Kidney (tissue), 14 donors: Measurements from ENCODE around the gene TPM1. TPM values are rescaled to one million over a fixed set of nuclear protein-coding genes. Genes with fewer than 3 reads are reported as not detected.

Experiments used
- DNase-seq, 5 donors: peaks; one replicate each; pipeline ENCODE4 v3.0.0-alpha.2; 2013 to 2020
- FAIRE-seq: peaks from 2 replicates; lab custom pipeline; 2012; peaks lifted over from hg19 to GRCh38; lab: Jason Lieb, UNC
- H3K27ac ChIP-seq, 2 donors: one replicate each; pipeline ENCODE4 v1.7.0; 2013; ENCODE audit warnings: low read depth in 2 of 2, low read length in 2 of 2, inconsistent platforms in 1 of 2
- H3K27me3 ChIP-seq: one replicate; pipeline ENCODE4 v1.7.1; 2013; ENCODE audit warnings: low read length, inconsistent platforms; ENCODE audit not compliant: control insufficient read depth, insufficient read depth
- H3K36me3 ChIP-seq, 3 donors: one replicate each; pipeline versions ENCODE4 v1.7.0 to v1.7.1; 2013; ENCODE audit warnings: low read length in 3 of 3, control low read depth in 1 of 3, inconsistent platforms in 1 of 3; ENCODE audit not compliant: insufficient read depth in 3 of 3, control insufficient read depth in 2 of 3
- H3K4me1 ChIP-seq, 3 donors: one replicate each; pipeline versions ENCODE4 v1.7.0 to v1.7.1; 2013; ENCODE audit warnings: low read length in 3 of 3, inconsistent platforms in 1 of 3, low read depth in 1 of 3; ENCODE audit not compliant: control insufficient read depth in 2 of 3, insufficient read depth in 2 of 3
- H3K4me3 ChIP-seq, 3 donors: one replicate each; pipeline versions ENCODE4 v1.7.0 to v1.8.1; 2013; ENCODE audit warnings: low read length in 3 of 3, control low read depth in 1 of 3, inconsistent platforms in 1 of 3
- H3K9ac ChIP-seq, 3 donors: one replicate each; pipeline versions ENCODE4 v1.7.0 to v1.7.1; 2013; ENCODE audit warnings: low read length in 3 of 3, control low read depth in 1 of 3, inconsistent platforms in 1 of 3
- H3K9me3 ChIP-seq, 3 donors: one replicate each; pipeline versions ENCODE4 v1.7.0 to v1.7.1; 2013; ENCODE audit warnings: low read length in 3 of 3, control low read depth in 1 of 3, inconsistent platforms in 1 of 3; ENCODE audit not compliant: control insufficient read depth in 2 of 3, insufficient read depth in 1 of 3
- intact Hi-C: fragments of 100-400 bp; cut with DNase I; formaldehyde crosslinking; loops from one replicate; pipeline ENCODE4 v1.11.1; 2022
- polyA plus RNA-seq: library from polyadenylated mRNA; stranded (reverse); fragments of 350-450 nt; fragmentation: Illumina TruSeq; extraction: RNeasy Lipid Tissue Mini Kit (QIAGEN cat#74804); gene quantifications from one replicate; pipeline ENCODE4 v1.2.3, GENCODE V29; 2014; ENCODE audit warnings: low read depth, low replicate concordance; ENCODE audit not compliant: insufficient read depth
- total RNA-seq: library from RNA; stranded (reverse); fragmentation: NEBNext Ultra II Directional; extraction: Animal tissue kit (Norgen Biotek cat#: 25700); gene quantifications from one replicate; pipeline ENCODE4 v1.2.1, GENCODE V29; 2021
- TF ChIP-seq, protein P1 (sequence below): IDR thresholded peaks from 3 replicates; pipeline ENCODE4 v1.5.1; 2012; ENCODE audit warnings: mild to moderate bottlenecking, moderate library complexity, borderline replicate concordance; ENCODE audit not compliant: insufficient read depth; ENCODE audit errors: extremely low read depth
- donor health status: control.
- donor health status: control.
- donor health status: control.
- donor health status: control.
- donor health status: control.
- donor health status: DM: yes; HTN: yes; CAD: no.
- donor health status: Normal renal cell carcinoma (clear cell type).

The TPM1 gene
- total and polyA plus RNA-seq, 2 donors from 2014 or later: 252 to 473 TPM

DNA sequence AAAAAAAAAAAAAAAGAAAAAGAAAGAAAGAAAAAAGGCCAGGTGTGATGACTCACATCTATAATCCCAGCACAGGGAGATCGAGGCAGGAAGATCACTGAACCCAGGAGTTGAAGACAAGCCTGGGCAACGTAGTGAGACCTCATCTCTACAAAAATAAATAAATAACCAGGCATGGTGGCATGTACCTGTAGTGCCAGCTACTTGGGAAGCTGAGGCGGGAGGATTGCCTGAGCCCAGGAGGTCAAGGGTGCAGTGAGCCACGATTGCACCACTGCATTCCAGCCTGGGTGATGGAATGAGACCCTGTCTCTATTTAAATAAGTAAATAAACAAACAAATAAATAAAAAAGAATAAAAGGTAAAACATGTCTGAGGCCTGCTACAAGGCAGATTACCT is 39.8 kb downstream of the TPM1 start:
- intact Hi-C loops: no loop called here
- FAIRE-seq: no peak
- TF ChIP-seq, protein P1, sequence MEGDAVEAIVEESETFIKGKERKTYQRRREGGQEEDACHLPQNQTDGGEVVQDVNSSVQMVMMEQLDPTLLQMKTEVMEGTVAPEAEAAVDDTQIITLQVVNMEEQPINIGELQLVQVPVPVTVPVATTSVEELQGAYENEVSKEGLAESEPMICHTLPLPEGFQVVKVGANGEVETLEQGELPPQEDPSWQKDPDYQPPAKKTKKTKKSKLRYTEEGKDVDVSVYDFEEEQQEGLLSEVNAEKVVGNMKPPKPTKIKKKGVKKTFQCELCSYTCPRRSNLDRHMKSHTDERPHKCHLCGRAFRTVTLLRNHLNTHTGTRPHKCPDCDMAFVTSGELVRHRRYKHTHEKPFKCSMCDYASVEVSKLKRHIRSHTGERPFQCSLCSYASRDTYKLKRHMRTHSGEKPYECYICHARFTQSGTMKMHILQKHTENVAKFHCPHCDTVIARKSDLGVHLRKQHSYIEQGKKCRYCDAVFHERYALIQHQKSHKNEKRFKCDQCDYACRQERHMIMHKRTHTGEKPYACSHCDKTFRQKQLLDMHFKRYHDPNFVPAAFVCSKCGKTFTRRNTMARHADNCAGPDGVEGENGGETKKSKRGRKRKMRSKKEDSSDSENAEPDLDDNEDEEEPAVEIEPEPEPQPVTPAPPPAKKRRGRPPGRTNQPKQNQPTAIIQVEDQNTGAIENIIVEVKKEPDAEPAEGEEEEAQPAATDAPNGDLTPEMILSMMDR: no peak
- peaks cover 0 to 4% (median 0%) of the 10 kb centered on the region in 3 donors for H3K4me1 ChIP-seq
- H3K36me3 ChIP-seq: no peaks in the 10 kb centered on the region
- no peak overlapping the region for H3K27ac ChIP-seq
- H3K9ac ChIP-seq: no peak overlapping the region
- DNase-seq: no peak
- H3K4me3 ChIP-seq: no peak overlapping the region
- no peaks in the 10 kb centered on the region for H3K27me3 ChIP-seq
- no peaks in the 10 kb centered on the region for H3K9me3 ChIP-seq

GRCh38 chr15:63083044-63083443 is 40.5 kb downstream of the TPM1 start:
- Histone ChIP-seq H3K36me3 (no peaks in the 10 kb centered on the region), H3K27me3 (no peaks in the 10 kb centered on the region), H3K9ac (no peak overlapping the region), H3K4me3 (no peak overlapping the region), H3K9me3 (no peaks in the 10 kb centered on the region), H3K4me1 (peaks cover 0 to 4% (median 0%) of the 10 kb centered on the region in 3 donors), H3K27ac (no peak overlapping the region)
- FAIRE-seq (no peak), DNase-seq (peak in 4 of 5 donors; percentile 74 to 83 (median 83))
- intact Hi-C loops: no loop called here
- TF ChIP-seq, protein P1: no peak

GRCh38 chr15:63083541-63083940 is 41.0 kb downstream of the TPM1 start:
- Histone ChIP-seq H3K36me3 (no peaks in the 10 kb centered on the region), H3K27me3 (no peaks in the 10 kb centered on the region), H3K4me3 (no peak overlapping the region), H3K9me3 (no peaks in the 10 kb centered on the region), H3K4me1 (peaks cover 0 to 4% (median 0%) of the 10 kb centered on the region in 3 donors), H3K27ac (no peak overlapping the region), H3K9ac (no peak overlapping the region)
- DNase-seq: peak in 1 of 5 donors; percentile 42
- intact Hi-C loops: no loop called here
- FAIRE-seq: no peak
- TF ChIP-seq, protein P1: no peak

DNA sequence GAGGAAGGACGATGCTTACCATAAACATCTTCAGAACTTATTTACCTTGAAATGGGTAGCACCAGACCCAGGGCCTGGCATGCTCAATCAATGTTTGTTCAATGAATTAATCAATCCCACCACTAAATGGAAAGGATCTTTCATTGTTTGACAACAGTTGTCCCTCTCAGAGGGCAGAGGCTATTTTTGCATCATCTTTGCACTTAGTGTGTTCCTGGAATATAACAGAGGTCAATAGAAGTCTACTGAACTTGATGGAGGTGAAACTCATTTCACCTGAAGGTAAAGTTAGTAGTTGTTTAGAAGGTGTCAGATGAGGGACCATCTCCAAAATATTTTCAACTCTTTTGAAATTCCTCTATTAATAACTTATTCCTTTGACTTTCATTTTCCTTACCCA is 42.3 kb downstream of the TPM1 start:
- H3K4me1 ChIP-seq: peaks cover 0 to 12% (median 7%) of the 10 kb centered on the region in 3 donors
- DNase-seq (no peak), FAIRE-seq (no peak)
- no peaks in the 10 kb centered on the region for H3K27me3 ChIP-seq
- TF ChIP-seq, protein P1: no peak
- no peaks in the 10 kb centered on the region for H3K36me3 ChIP-seq
- no peak overlapping the region for H3K4me3 ChIP-seq
- H3K9me3 ChIP-seq: no peaks in the 10 kb centered on the region
- intact Hi-C loops: no loop called here
- H3K9ac ChIP-seq: no peak overlapping the region
- H3K27ac ChIP-seq: no peak overlapping the region
